Mononuclear cell (primary cell): Measurements from ENCODE around the gene SPNS3. TPM values are rescaled to one million over a fixed set of nuclear protein-coding genes. Genes with fewer than 3 reads are reported as not detected.

Experiments
- H3K27me3 ChIP-seq: 2 replicates; pipeline ENCODE4 v1.6.0; 2011; ENCODE audit warnings: low read length, control low read depth; ENCODE audit not compliant: insufficient read depth
- H3K4me1 ChIP-seq: 2 replicates; pipeline ENCODE4 v1.5.1; 2011; ENCODE audit warnings: mild to moderate bottlenecking, low read length, control low read depth; ENCODE audit not compliant: insufficient read depth
- H3K4me3 ChIP-seq: 2 replicates; pipeline ENCODE4 v1.5.1; 2011; ENCODE audit warnings: mild to moderate bottlenecking, low read length, moderate library complexity
- H3K9me3 ChIP-seq: 2 replicates; pipeline ENCODE4 v1.5.1; 2011; ENCODE audit warnings: low read depth, mild to moderate bottlenecking, control low read depth, low read length
- total RNA-seq: library from RNA; depleted of rRNA; stranded (reverse); fragments of >200 nt; gene quantifications from one replicate; pipeline ENCODE4 v1.2.3, GENCODE V29; 2012

Gene SPNS3
- total RNA-seq, 1 donor, result 2.5 TPM

GRCh38 chr17:4487296-4487695 is 53.6 kb downstream of the SPNS3 start:
- no peaks in the 10 kb centered on the region for H3K9me3 ChIP-seq
- no peaks in the 10 kb centered on the region for H3K27me3 ChIP-seq
- no peak overlapping the region for H3K4me3 ChIP-seq
- peaks cover 46% of the 10 kb centered on the region for H3K4me1 ChIP-seq

- Histone ChIP-seq H3K4me1 (peaks cover 54% of the 10 kb centered on the region), H3K27me3 (no peaks in the 10 kb centered on the region), H3K4me3 (no peak overlapping the region), H3K9me3 (no peaks in the 10 kb centered on the region)
Measured at GRCh38 chr17:4487820-4488716, 54.3 kb downstream of the SPNS3 start.

GRCh38 chr17:4488989-4489595 is 55.4 kb downstream of the SPNS3 start:
- Histone ChIP-seq H3K27me3 (no peaks in the 10 kb centered on the region), H3K4me3 (no peak overlapping the region), H3K9me3 (no peaks in the 10 kb centered on the region), H3K4me1 (peaks cover 50% of the 10 kb centered on the region)

- Histone ChIP-seq H3K4me1 (peaks cover 47% of the 10 kb centered on the region), H3K27me3 (no peaks in the 10 kb centered on the region), H3K9me3 (no peaks in the 10 kb centered on the region), H3K4me3 (no peak overlapping the region)
Measured at GRCh38 chr17:4490109-4490591, 56.4 kb downstream of the SPNS3 start.

- Histone ChIP-seq H3K9me3 (no peaks in the 10 kb centered on the region), H3K27me3 (no peaks in the 10 kb centered on the region), H3K4me1 (peaks cover 44% of the 10 kb centered on the region), H3K4me3 (no peak overlapping the region)
Measured at GRCh38 chr17:4490637-4491061, 56.9 kb downstream of the SPNS3 start.

- Histone ChIP-seq H3K9me3 (no peaks in the 10 kb centered on the region), H3K4me3 (no peak overlapping the region), H3K4me1 (peaks cover 23% of the 10 kb centered on the region), H3K27me3 (no peaks in the 10 kb centered on the region)
Measured at GRCh38 chr17:4492721-4493561, 59.2 kb downstream of the SPNS3 start.

- Histone ChIP-seq H3K27me3 (peaks cover 19% of the 10 kb centered on the region), H3K4me3 (no peak overlapping the region), H3K9me3 (no peaks in the 10 kb centered on the region), H3K4me1 (peaks cover 30% of the 10 kb centered on the region)
Measured at GRCh38 chr17:4497101-4497824, 63.5 kb downstream of the SPNS3 start.

GRCh38 chr17:4498461-4499397 is 65.0 kb downstream of the SPNS3 start, which contains the start of gene SPNS2:
Gene SPNS2 (plus strand): TSS chr17:4498881. CDS start chr17:4499048, 167 bp downstream.
- Histone ChIP-seq H3K4me3 (peak within 1 kb of the TSS; percentile 24), H3K9me3 (no peaks in the 10 kb centered on the region), H3K27me3 (peaks cover 19% of the 10 kb centered on the region), H3K4me1 (peaks cover 19% of the 10 kb centered on the region)

- Histone ChIP-seq H3K9me3 (no peaks in the 10 kb centered on the region), H3K27me3 (peaks cover 19% of the 10 kb centered on the region), H3K4me1 (peaks cover 24% of the 10 kb centered on the region), H3K4me3 (peak overlapping the region; percentile 24)
Measured at GRCh38 chr17:4499431-4500190, 65.9 kb downstream of the SPNS3 start.

- Histone ChIP-seq H3K4me1 (peaks cover 24% of the 10 kb centered on the region), H3K4me3 (no peak overlapping the region), H3K27me3 (peaks cover 19% of the 10 kb centered on the region), H3K9me3 (no peaks in the 10 kb centered on the region)
Measured at GRCh38 chr17:4500191-4500571, 66.4 kb downstream of the SPNS3 start.

GRCh38 chr17:4501295-4501949 is 67.7 kb downstream of the SPNS3 start:
- Histone ChIP-seq H3K27me3 (peaks cover 19% of the 10 kb centered on the region), H3K4me1 (peaks cover 24% of the 10 kb centered on the region), H3K9me3 (no peaks in the 10 kb centered on the region), H3K4me3 (no peak overlapping the region)

GRCh38 chr17:4502466-4503154 is 68.9 kb downstream of the SPNS3 start:
- H3K27me3 ChIP-seq, result peaks cover 19% of the 10 kb centered on the region
- H3K9me3 ChIP-seq, result no peaks in the 10 kb centered on the region
- no peak overlapping the region for H3K4me3 ChIP-seq
- peaks cover 24% of the 10 kb centered on the region for H3K4me1 ChIP-seq
